ENCODE data around the gene SCP2D1. TPM values are rescaled to one million over a fixed set of nuclear protein-coding genes. Genes with fewer than 3 reads are reported as not detected.

Gene SCP2D1
- polyA plus RNA-seq, 2 of the 4 experiments (the other 2 are of a cell fraction) = not detected

DNA sequence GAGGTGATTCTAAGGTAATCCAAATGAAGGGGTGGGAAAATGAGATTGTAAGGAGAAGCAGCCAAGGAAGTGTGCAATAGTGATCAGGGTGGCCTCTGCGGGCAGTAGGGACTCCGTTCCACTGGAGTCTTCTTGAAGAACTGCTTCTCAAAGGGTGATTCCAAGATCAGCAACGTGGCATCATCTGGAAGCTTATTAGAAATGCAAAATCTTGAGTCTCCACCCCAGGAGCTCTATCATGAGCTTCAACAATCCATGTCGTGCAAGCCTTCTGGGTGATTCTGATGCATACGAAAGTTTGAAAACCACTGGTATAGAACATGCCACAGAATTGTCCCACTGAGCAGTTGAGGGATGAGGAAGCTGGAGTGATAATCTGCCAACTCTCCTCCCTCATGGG lies 31.4 kb downstream of the SCP2D1 start:
- Histone ChIP-seq H3K4me3 (no peak overlapping the region), H3K4me2 (no peak overlapping the region), H3K9me3 (no peaks in the 10 kb centered on the region), H3K4me1 (no peaks in the 10 kb centered on the region), H3K27ac (no peak overlapping the region)
- POLR2A ChIA-PET = no interaction called here
- FAIRE-seq = no peak
- no peak for DNase-seq (ENCODE audit: low read depth in 1 of 2, low spot score in 1 of 2)
- TF ChIP-seq RAD21 (conservative IDR thresholded peaks at IDR 0.05 in 1 of 2, IDR thresholded peaks at IDR 0.05 in 1 of 2) (no peak), JUN (IDR thresholded peaks at IDR 0.05) (no peak), EHMT2 (IDR thresholded peaks at IDR 0.05; ENCODE audit: low read depth) (no peak), ZC3H11A (IDR thresholded peaks at IDR 0.05) (no peak), NR3C1 (IDR thresholded peaks at IDR 0.05) (no peak), PHF8 (IDR thresholded peaks at IDR 0.05; ENCODE audit: borderline replicate concordance, low read depth) (no peak), CBX8 (IDR thresholded peaks at IDR 0.05) (no peak), EHF (CRISPR knock-in tag; IDR thresholded peaks at IDR 0.05) (no peak)
- ATAC-seq = no peak
- CTCF ChIA-PET = interaction anchor here (0.9 kb wide), 1 partner anchor 9 kb away, joined by 4 read pairs; no protein-coding TSS in a partner anchor
- 46% methylated on average over 5 of the region's 5 CpGs for WGBS (ENCODE audit: missing lambda C conversion rate)

DNA sequence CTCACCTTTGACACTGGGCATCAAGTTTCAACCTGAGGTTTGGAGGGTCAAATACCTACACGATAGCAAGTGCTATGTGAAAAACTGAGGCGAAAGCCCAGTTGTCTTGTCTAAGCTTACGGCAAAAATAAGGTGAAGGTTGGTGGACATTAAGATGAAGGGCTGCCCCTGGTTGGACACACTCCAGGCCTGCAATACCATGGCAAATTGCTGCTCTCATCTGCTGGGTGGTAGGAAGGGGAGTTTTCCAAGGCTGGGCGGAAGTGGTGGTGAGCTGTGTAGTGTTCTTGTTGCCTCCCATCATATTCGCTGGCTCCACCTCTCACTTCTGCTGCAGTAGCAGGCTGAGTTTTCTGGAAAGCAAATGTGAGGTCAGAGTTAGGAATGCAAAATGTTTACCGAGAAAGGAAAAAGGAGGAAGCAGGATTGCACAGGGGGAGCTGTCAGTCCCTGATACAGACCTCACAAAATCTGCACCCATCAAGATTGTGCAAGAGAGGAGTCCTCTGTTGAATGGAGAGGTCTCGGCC lies 33.7 kb downstream of the SCP2D1 start:
- Histone ChIP-seq H3K9me3 (no peaks in the 10 kb centered on the region), H3K4me2 (no peak overlapping the region), H3K27ac (no peak overlapping the region), H3K4me1 (no peaks in the 10 kb centered on the region), H3K4me3 (no peak overlapping the region)
- CTCF ChIA-PET = no interaction called here
- WGBS (ENCODE audit: missing lambda C conversion rate) = 48% methylated on average over 7 of the region's 7 CpGs
- FAIRE-seq (no peak), ATAC-seq (no peak), DNase-seq (ENCODE audit: low read depth in 1 of 2, low spot score in 1 of 2) (no peak)
- POLR2A ChIA-PET = no interaction called here
- no peak for TF ChIP-seq FOSB (CRISPR knock-in tag; IDR thresholded peaks at IDR 0.05)
- no peak for TF ChIP-seq JUN (IDR thresholded peaks at IDR 0.05)

- no peaks in the 10 kb centered on the region for H3K4me1 ChIP-seq
- ATAC-seq (no peak), FAIRE-seq (no peak), DNase-seq (ENCODE audit: low read depth in 1 of 2, low spot score in 1 of 2) (no peak)
- H3K27ac ChIP-seq = no peak overlapping the region
- TF ChIP-seq FOSB (CRISPR knock-in tag; IDR thresholded peaks at IDR 0.05) = no peak
- TF ChIP-seq CHD4 (IDR thresholded peaks at IDR 0.05; ENCODE audit: borderline replicate concordance) = no peak
- no peak for TF ChIP-seq PHF8 (IDR thresholded peaks at IDR 0.05; ENCODE audit: borderline replicate concordance, low read depth)
- no peak for TF ChIP-seq ZNF302 (CRISPR knock-in tag; IDR thresholded peaks at IDR 0.05)
- TF ChIP-seq JUNB (IDR thresholded peaks at IDR 0.05) = no peak
- TF ChIP-seq ZSCAN20 (CRISPR knock-in tag; IDR thresholded peaks at IDR 0.05) = no peak
- TF ChIP-seq MAZ (IDR thresholded peaks at IDR 0.05; ENCODE audit: borderline replicate concordance, low read depth, low read length) = no peak
- TF ChIP-seq ZC3H11A (IDR thresholded peaks at IDR 0.05) = no peak
- no peak for TF ChIP-seq TP53 (CRISPR knock-in tag; IDR thresholded peaks at IDR 0.05)
- no peak for TF ChIP-seq ESRRA (IDR thresholded peaks at IDR 0.05; ENCODE audit: borderline replicate concordance, low read length)
- no peak for TF ChIP-seq POLR2A (IDR thresholded peaks at IDR 0.05; ENCODE audit: low read length)
- no peak for TF ChIP-seq RNF2 (IDR thresholded peaks at IDR 0.05; ENCODE audit: borderline replicate concordance, low read depth)
- no peak for TF ChIP-seq CTCF (IDR thresholded peaks at IDR 0.05)
- no peak for TF ChIP-seq ELK1 (IDR thresholded peaks at IDR 0.05; ENCODE audit: low read depth, low read length)
- TF ChIP-seq FOSL2 (IDR thresholded peaks at IDR 0.05) = no peak
- TF ChIP-seq FOSL2 (CRISPR knock-in tag; IDR thresholded peaks at IDR 0.05) = no peak
- ChIA-PET CTCF (no interaction called here), POLR2A (interaction anchor here (0.6 kb wide), 1 partner anchor 208 kb away, joined by 5 read pairs; no protein-coding TSS in a partner anchor)
- no peaks in the 10 kb centered on the region for H3K9me3 ChIP-seq
- WGBS (ENCODE audit: missing lambda C conversion rate) = 16% methylated on average over 3 of the region's 3 CpGs
- no peak overlapping the region for H3K4me3 ChIP-seq
- H3K4me2 ChIP-seq = no peak overlapping the region
These were observed 35.5 kb downstream of the SCP2D1 start for GRCh38 chr20:18849131-18849530.

Data from A549 (cell line).